Peyer's patch (tissue), 4 donors: ENCODE data around the gene ZP2.

Experiments
- POLR2A ChIP-seq, 2 donors: fragments of 450-650 bp; IDR thresholded peaks; one replicate each; pipeline ENCODE4 v1.5.1; 2017; ENCODE audit warnings: antibody characterized with exemption in 2 of 2, mild to moderate bottlenecking in 2 of 2, moderate library complexity in 2 of 2
- TF ChIP-seq, protein P1 (sequence below), 6 experiments: fragments of 450-650 bp in 4 of 6; fragments of 200-600 bp in 2 of 6; sonication (generic) in 1 of 6; IDR thresholded peaks; one replicate each; pipeline ENCODE4 v1.5.1; 2017 to 2019; ENCODE audit warnings: antibody characterized with exemption in 6 of 6, mild to moderate bottlenecking in 3 of 6, moderate library complexity in 1 of 6

DNA sequence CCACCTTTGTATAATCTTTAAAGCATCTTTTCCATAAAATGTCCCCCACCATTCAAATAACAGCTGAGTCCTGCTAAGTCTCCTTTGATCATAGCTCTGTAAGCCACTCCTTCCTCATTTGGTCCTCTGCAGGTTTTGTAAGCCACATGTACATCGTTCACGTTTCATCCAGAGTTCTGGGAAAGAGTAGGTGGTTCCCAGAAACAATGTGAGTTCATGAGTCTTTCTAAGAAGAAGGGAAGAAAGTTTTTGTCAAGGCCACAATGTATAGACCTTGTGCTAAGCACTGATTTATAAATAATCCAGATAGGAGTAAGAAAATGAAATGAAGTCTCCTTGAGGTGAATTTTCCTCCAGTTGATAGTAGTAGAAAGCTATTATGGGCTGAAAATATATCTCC is 13.4 kb upstream of the ZP2 start:
- TF ChIP-seq, protein P1, sequence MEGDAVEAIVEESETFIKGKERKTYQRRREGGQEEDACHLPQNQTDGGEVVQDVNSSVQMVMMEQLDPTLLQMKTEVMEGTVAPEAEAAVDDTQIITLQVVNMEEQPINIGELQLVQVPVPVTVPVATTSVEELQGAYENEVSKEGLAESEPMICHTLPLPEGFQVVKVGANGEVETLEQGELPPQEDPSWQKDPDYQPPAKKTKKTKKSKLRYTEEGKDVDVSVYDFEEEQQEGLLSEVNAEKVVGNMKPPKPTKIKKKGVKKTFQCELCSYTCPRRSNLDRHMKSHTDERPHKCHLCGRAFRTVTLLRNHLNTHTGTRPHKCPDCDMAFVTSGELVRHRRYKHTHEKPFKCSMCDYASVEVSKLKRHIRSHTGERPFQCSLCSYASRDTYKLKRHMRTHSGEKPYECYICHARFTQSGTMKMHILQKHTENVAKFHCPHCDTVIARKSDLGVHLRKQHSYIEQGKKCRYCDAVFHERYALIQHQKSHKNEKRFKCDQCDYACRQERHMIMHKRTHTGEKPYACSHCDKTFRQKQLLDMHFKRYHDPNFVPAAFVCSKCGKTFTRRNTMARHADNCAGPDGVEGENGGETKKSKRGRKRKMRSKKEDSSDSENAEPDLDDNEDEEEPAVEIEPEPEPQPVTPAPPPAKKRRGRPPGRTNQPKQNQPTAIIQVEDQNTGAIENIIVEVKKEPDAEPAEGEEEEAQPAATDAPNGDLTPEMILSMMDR (IDR thresholded peaks at IDR 0.05) = no peak
- no peak for TF ChIP-seq POLR2A (IDR thresholded peaks at IDR 0.05)
